CD8-positive, alpha-beta memory T cell (primary cell): ENCODE measurements around the gene IDUA. TPM values are rescaled to one million over a fixed set of nuclear protein-coding genes. Genes with fewer than 3 reads are reported as not detected.

Experiments
- CTCF ChIA-PET: fragments of 350-600 bp; sonication (Branson Sonifier 250); formaldehyde crosslinking; loops from one replicate; lab custom pipeline; 2021; ENCODE audit warnings: antibody characterized with exemption; lab: Charles Lee
- POLR2A ChIA-PET: fragments of 350-600 bp; sonication (Branson Sonifier 250); formaldehyde crosslinking; loops from one replicate; lab custom pipeline; 2021; ENCODE audit warnings: antibody characterized with exemption; lab: Charles Lee
- DNase-seq, 5 donors: peaks; one replicate each; pipeline versions ENCODE4 v3.0.0 to v3.0.0-alpha.2; 2020 to 2022; ENCODE audit warnings: mixed read lengths in 1 of 5
- H3K27ac ChIP-seq: one replicate; pipeline ENCODE4 v1.7.0; 2013; ENCODE audit warnings: low read depth, mild to moderate bottlenecking, low read length, moderate library complexity
- H3K27me3 ChIP-seq: 2 replicates; pipeline ENCODE4 v1.7.0; 2013; ENCODE audit warnings: low read length, mild to moderate bottlenecking; ENCODE audit not compliant: insufficient read depth, poor library complexity, severe bottlenecking
- H3K36me3 ChIP-seq: 2 replicates; pipeline ENCODE4 v1.7.0; 2013; ENCODE audit warnings: mild to moderate bottlenecking, low read length, moderate library complexity; ENCODE audit not compliant: insufficient read depth
- H3K4me1 ChIP-seq: 2 replicates; pipeline ENCODE4 v1.7.0; 2013; ENCODE audit warnings: mild to moderate bottlenecking, low read length, moderate library complexity; ENCODE audit not compliant: insufficient read depth
- H3K4me3 ChIP-seq: 2 replicates; pipeline ENCODE4 v1.7.0; 2013; ENCODE audit warnings: mild to moderate bottlenecking, low read length
- H3K9me3 ChIP-seq: 2 replicates; pipeline ENCODE4 v1.7.0; 2013; ENCODE audit warnings: mild to moderate bottlenecking, low read length
- H3K27ac Mint-ChIP-seq, 8 donors: one replicate each; pipeline ENCODE4 v1.8.0; 2020 to 2021; ENCODE audit warnings: mixed read lengths in 8 of 8, mild to moderate bottlenecking in 6 of 8, inconsistent platforms in 3 of 8, moderate library complexity in 3 of 8
- H3K27me3 Mint-ChIP-seq, 2 donors: one replicate each; pipeline ENCODE4 v1.8.0; 2020 to 2021; ENCODE audit warnings: mixed read lengths in 2 of 2, mild to moderate bottlenecking in 1 of 2, moderate library complexity in 1 of 2
- H3K36me3 Mint-ChIP-seq, 3 donors: one replicate each; pipeline ENCODE4 v1.8.0; 2020 to 2021; ENCODE audit warnings: mixed read lengths in 3 of 3, inconsistent platforms in 1 of 3, mild to moderate bottlenecking in 1 of 3
- H3K4me1 Mint-ChIP-seq, 3 donors: one replicate each; pipeline ENCODE4 v1.8.0; 2020 to 2021; ENCODE audit warnings: mixed read lengths in 3 of 3, inconsistent platforms in 1 of 3, mild to moderate bottlenecking in 1 of 3
- H3K4me3 Mint-ChIP-seq, 7 donors: one replicate each; pipeline ENCODE4 v1.8.0; 2020 to 2021; ENCODE audit warnings: mixed read lengths in 7 of 7, mild to moderate bottlenecking in 6 of 7, moderate library complexity in 4 of 7, inconsistent platforms in 2 of 7
- H3K9me3 Mint-ChIP-seq, 5 donors: one replicate each; pipeline ENCODE4 v1.8.0; 2020 to 2022; ENCODE audit warnings: mixed read lengths in 5 of 5, mild to moderate bottlenecking in 3 of 5, moderate library complexity in 2 of 5, inconsistent platforms in 1 of 5
- polyA plus RNA-seq: library from polyadenylated mRNA; unstranded; fragments of 300-500 nt; fragmentation: Illumina TruSeq; gene quantifications from one replicate; pipeline ENCODE4 v1.2.3, GENCODE V29; 2021
- total RNA-seq, 2 experiments: library from RNA; stranded (reverse); gene quantifications; one replicate each; pipeline ENCODE4 v1.2.3, GENCODE V29; 2021

Gene IDUA
- total and polyA plus RNA-seq, 3 experiments from 2014 or later, result 9.3 to 19.1 (median 18.7) TPM

- peaks cover 22% of the 10 kb centered on the region for H3K27me3 ChIP-seq
- CTCF ChIA-PET, result no interaction called here
Observed at GRCh38 chr4:1002131-1002630, 15.3 kb downstream of the IDUA start.

GRCh38 chr4:1002631-1003251 is 15.9 kb downstream of the IDUA start:
- DNase-seq, result no peak
- Histone ChIP-seq H3K9me3 (no peaks in the 10 kb centered on the region), H3K27ac (no peak overlapping the region), H3K4me1 (no peaks in the 10 kb centered on the region), H3K4me3 (no peak overlapping the region), H3K27me3 (peaks cover 21% of the 10 kb centered on the region), H3K36me3 (no peaks in the 10 kb centered on the region)
- POLR2A ChIA-PET, result no interaction called here
- H3K4me3 Mint-ChIP-seq, result no peak overlapping the region
- peaks cover 30 to 54% of the 10 kb centered on the region in 2 donors for H3K27me3 Mint-ChIP-seq
- peaks cover 0 to 9% (median 1%) of the 10 kb centered on the region in 3 donors for H3K4me1 Mint-ChIP-seq
- no peak overlapping the region for H3K27ac Mint-ChIP-seq
- H3K36me3 Mint-ChIP-seq, result no peaks in the 10 kb centered on the region
- peaks cover 0 to 6% (median 0%) of the 10 kb centered on the region in 5 donors for H3K9me3 Mint-ChIP-seq
- CTCF ChIA-PET, result no interaction called here

More at GRCh38 chr4:1002131-1002630, 15.3 kb downstream of the IDUA start:
- no peak for DNase-seq
- Histone ChIP-seq H3K27ac (no peak overlapping the region), H3K9me3 (no peaks in the 10 kb centered on the region), H3K4me3 (no peak overlapping the region), H3K36me3 (no peaks in the 10 kb centered on the region), H3K4me1 (no peaks in the 10 kb centered on the region)
- no peaks in the 10 kb centered on the region for H3K36me3 Mint-ChIP-seq
- peaks cover 27 to 49% of the 10 kb centered on the region in 2 donors for H3K27me3 Mint-ChIP-seq
- POLR2A ChIA-PET, result no interaction called here
- no peak overlapping the region for H3K4me3 Mint-ChIP-seq
- peaks cover 0 to 10% (median 1%) of the 10 kb centered on the region in 3 donors for H3K4me1 Mint-ChIP-seq
- peaks cover 0 to 5% (median 0%) of the 10 kb centered on the region in 5 donors for H3K9me3 Mint-ChIP-seq
- H3K27ac Mint-ChIP-seq, result no peak overlapping the region

GRCh38 chr4:1003271-1004070 is 16.6 kb downstream of the IDUA start:
- H3K27me3 ChIP-seq, result peaks cover 17% of the 10 kb centered on the region
- POLR2A ChIA-PET, result no interaction called here
- no peak for DNase-seq
- Mint-ChIP-seq H3K4me1 (peaks cover 1 to 3% (median 2%) of the 10 kb centered on the region in 3 donors), H3K9me3 (peaks cover 0 to 6% (median 0%) of the 10 kb centered on the region in 5 donors), H3K4me3 (peak overlapping the region in 1 of 7 donors; percentile 74), H3K27me3 (peaks cover 28 to 54% of the 10 kb centered on the region in 2 donors), H3K36me3 (no peaks in the 10 kb centered on the region), H3K27ac (no peak overlapping the region)
- H3K4me1 ChIP-seq, result peaks cover 2% of the 10 kb centered on the region
- no peaks in the 10 kb centered on the region for H3K9me3 ChIP-seq
- CTCF ChIA-PET, result no interaction called here
- H3K27ac ChIP-seq, result no peak overlapping the region
- no peaks in the 10 kb centered on the region for H3K36me3 ChIP-seq
- H3K4me3 ChIP-seq, result no peak overlapping the region

GRCh38 chr4:1004071-1004418 is 17.2 kb downstream of the IDUA start:
- no peak for DNase-seq
- H3K4me3 Mint-ChIP-seq, result peak overlapping the region in 1 of 7 donors; percentile 74
- Histone ChIP-seq H3K4me3 (no peak overlapping the region), H3K27ac (no peak overlapping the region), H3K9me3 (no peaks in the 10 kb centered on the region), H3K4me1 (peaks cover 8% of the 10 kb centered on the region), H3K27me3 (peaks cover 19% of the 10 kb centered on the region), H3K36me3 (no peaks in the 10 kb centered on the region)
- H3K4me1 Mint-ChIP-seq, result peaks cover 7 to 8% (median 8%) of the 10 kb centered on the region in 3 donors
- POLR2A ChIA-PET, result no interaction called here
- peaks cover 0 to 6% (median 0%) of the 10 kb centered on the region in 5 donors for H3K9me3 Mint-ChIP-seq
- H3K27me3 Mint-ChIP-seq, result peaks cover 31 to 58% of the 10 kb centered on the region in 2 donors
- CTCF ChIA-PET, result no interaction called here
- H3K36me3 Mint-ChIP-seq, result no peaks in the 10 kb centered on the region
- H3K27ac Mint-ChIP-seq, result no peak overlapping the region

GRCh38 chr4:1004557-1005485 is 18.0 kb downstream of the IDUA start:
- no peak overlapping the region for H3K27ac ChIP-seq
- DNase-seq, result no peak
- H3K9me3 ChIP-seq, result no peaks in the 10 kb centered on the region
- CTCF ChIA-PET, result no interaction called here
- peaks cover 10% of the 10 kb centered on the region for H3K4me1 ChIP-seq
- Mint-ChIP-seq H3K4me3 (no peak overlapping the region), H3K4me1 (peaks cover 8 to 10% (median 9%) of the 10 kb centered on the region in 3 donors), H3K36me3 (no peaks in the 10 kb centered on the region), H3K9me3 (peaks cover 0 to 6% (median 0%) of the 10 kb centered on the region in 5 donors), H3K27me3 (peaks cover 29 to 55% of the 10 kb centered on the region in 2 donors), H3K27ac (no peak overlapping the region)
- POLR2A ChIA-PET, result no interaction called here
- H3K27me3 ChIP-seq, result peaks cover 19% of the 10 kb centered on the region
- no peak overlapping the region for H3K4me3 ChIP-seq
- H3K36me3 ChIP-seq, result no peaks in the 10 kb centered on the region

- H3K9me3 Mint-ChIP-seq, result peaks cover 0 to 6% (median 0%) of the 10 kb centered on the region in 5 donors
- Histone ChIP-seq H3K9me3 (no peaks in the 10 kb centered on the region), H3K4me3 (no peak overlapping the region), H3K27me3 (peaks cover 16% of the 10 kb centered on the region), H3K36me3 (no peaks in the 10 kb centered on the region), H3K4me1 (peaks cover 10% of the 10 kb centered on the region), H3K27ac (no peak overlapping the region)
- peak overlapping the region in 1 of 8 donors; percentile 36 for H3K27ac Mint-ChIP-seq
- H3K27me3 Mint-ChIP-seq, result peaks cover 29 to 49% of the 10 kb centered on the region in 2 donors
- H3K36me3 Mint-ChIP-seq, result peaks cover 0 to 4% (median 0%) of the 10 kb centered on the region in 3 donors
- no peak for DNase-seq
- ChIA-PET CTCF (interaction anchor here (1.4 kb wide), 1 partner anchor 20 kb away, joined by 4 read pairs; no protein-coding TSS in a partner anchor), POLR2A (no interaction called here)
- peaks cover 14 to 16% (median 15%) of the 10 kb centered on the region in 3 donors for H3K4me1 Mint-ChIP-seq
- no peak overlapping the region for H3K4me3 Mint-ChIP-seq
Observed at GRCh38 chr4:1006856-1007255, 20.0 kb downstream of the IDUA start.

GRCh38 chr4:1008840-1009541 is 22.1 kb downstream of the IDUA start:
- H3K27ac Mint-ChIP-seq, result peak overlapping the region in 7 of 8 donors; percentile 12 to 93 (median 68)
- peak in 4 of 5 donors; percentile 10 to 68 (median 34) for DNase-seq
- peaks cover 0 to 6% (median 0%) of the 10 kb centered on the region in 3 donors for H3K36me3 Mint-ChIP-seq
- peak overlapping the region; percentile 77 to 91 (median 84) for H3K4me3 Mint-ChIP-seq
- peaks cover 0 to 6% (median 0%) of the 10 kb centered on the region in 5 donors for H3K9me3 Mint-ChIP-seq
- H3K9me3 ChIP-seq, result no peaks in the 10 kb centered on the region
- peak overlapping the region; percentile 58 for H3K4me3 ChIP-seq
- POLR2A ChIA-PET, result no interaction called here
- CTCF ChIA-PET, result interaction anchor here (1.0 to 1.9 kb wide), 3 partner anchors 21 to 267 kb away, joined by 3 to 6 read pairs (median 5); partner anchors contain the start of gene IDUA
- H3K27me3 Mint-ChIP-seq, result peaks cover 27 to 41% of the 10 kb centered on the region in 2 donors
- peaks cover 14% of the 10 kb centered on the region for H3K4me1 ChIP-seq
- H3K27ac ChIP-seq, result peak overlapping the region; percentile 38
- H3K36me3 ChIP-seq, result no peaks in the 10 kb centered on the region
- H3K4me1 Mint-ChIP-seq, result peaks cover 12 to 17% (median 14%) of the 10 kb centered on the region in 3 donors
- peaks cover 13% of the 10 kb centered on the region for H3K27me3 ChIP-seq
